Stomach (tissue), 4 donors: ENCODE results near the gene FBP1.

Source experiments
- CTCF ChIP-seq, 7 experiments: fragments of 450-650 bp in 4 of 7; fragments of 200-600 bp in 3 of 7; sonication (generic) in 3 of 7; IDR thresholded peaks; one replicate each; pipeline ENCODE4 v1.5.1; 2016 to 2019; ENCODE audit warnings: antibody characterized with exemption in 7 of 7, control low read depth in 2 of 7, mild to moderate bottlenecking in 1 of 7
- EP300 ChIP-seq: sonication (generic); formaldehyde crosslinking; IDR thresholded peaks from one replicate; pipeline ENCODE4 v1.6.1; 2017; ENCODE audit warnings: antibody characterized with exemption
- POLR2A ChIP-seq, 4 donors: fragments of 450-650 bp; IDR thresholded peaks; one replicate each; pipeline ENCODE4 v1.6.1; 2016; ENCODE audit warnings: antibody characterized with exemption in 4 of 4, control low read depth in 2 of 4, mild to moderate bottlenecking in 1 of 4, moderate library complexity in 1 of 4
- POLR2AphosphoS5 ChIP-seq, 3 donors: sonication (generic); formaldehyde crosslinking; IDR thresholded peaks; one replicate each; pipeline ENCODE4 v1.6.1; 2016; ENCODE audit warnings: antibody characterized with exemption in 3 of 3

- no peak for TF ChIP-seq CTCF (IDR thresholded peaks at IDR 0.05)
- TF ChIP-seq POLR2AphosphoS5 (IDR thresholded peaks at IDR 0.05), result no peak
- TF ChIP-seq POLR2A (IDR thresholded peaks at IDR 0.05), result no peak
- TF ChIP-seq EP300, result no peak
These were observed 54.8 kb downstream of the FBP1 start for GRCh38 chr9:94584555-94584954.
